ENCODE results near the gene COL1A1. TPM values are rescaled to one million over a fixed set of nuclear protein-coding genes. Genes with fewer than 3 reads are reported as not detected.

The COL1A1 gene
- polyA plus RNA-seq, 1 donor (not counting 4 experiments of a cell fraction or from before 2014, with no cell fraction given): 0.55 TPM

DNA sequence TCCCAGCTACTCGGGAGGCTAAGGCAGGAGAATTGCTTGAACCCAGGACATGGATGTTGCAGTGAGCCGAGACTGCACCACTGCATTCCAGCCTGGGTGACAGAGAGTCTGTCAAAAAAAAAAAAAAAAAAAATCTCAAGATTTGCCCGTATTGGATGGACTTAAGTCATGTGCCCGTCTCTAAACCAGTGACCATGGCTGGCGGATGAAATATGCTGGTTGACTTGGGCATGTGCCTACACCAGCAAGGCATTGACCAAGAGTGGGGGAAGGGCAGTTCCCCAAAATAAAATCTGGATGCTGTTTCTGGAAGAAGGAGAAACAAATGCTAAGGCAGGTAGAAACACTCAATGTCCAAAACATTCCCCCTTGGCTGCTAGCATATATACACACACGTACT lies 21.5 kb upstream of the COL1A1 start:
- no peaks in the 10 kb centered on the region for H4K20me1 ChIP-seq (ENCODE audit: control insufficient read depth, extremely low read depth, insufficient read depth, low read length)
- dilution Hi-C loops (cut with MboI; ENCODE audit: extremely low pct_ligation_motif_present, low sequenced_read_pairs): no loop called here
- H3K79me2 ChIP-seq (ENCODE audit: control insufficient read depth, insufficient read depth, low read length): no peaks in the 10 kb centered on the region
- no peak for FAIRE-seq
- no peaks in the 10 kb centered on the region for H3K36me3 ChIP-seq (ENCODE audit: control insufficient read depth in 2 of 2, extremely low read depth in 1 of 2, insufficient read depth in 2 of 2, low read length in 2 of 2)
- H3K27me3 ChIP-seq (ENCODE audit: control insufficient read depth, extremely low read depth, insufficient read depth, low read length): no peaks in the 10 kb centered on the region
- no peak overlapping the region for H3K9ac ChIP-seq (ENCODE audit: control insufficient read depth, extremely low read depth, insufficient read depth, low read length)
- TF ChIP-seq CTCF (optimal IDR thresholded peaks at IDR 0.05 in 1 of 3, IDR thresholded peaks at IDR 0.05 in 1 of 3, conservative IDR thresholded peaks at IDR 0.05 in 1 of 3; ENCODE audit: extremely low read depth in 1 of 3, insufficient read depth in 2 of 3, low read length in 3 of 3) (no peak), EZH2 (IDR thresholded peaks at IDR 0.05; ENCODE audit: low read length) (no peak)
- H3K4me1 ChIP-seq (ENCODE audit: control insufficient read depth, extremely low read depth, insufficient read depth, low read length): peaks cover 31% of the 10 kb centered on the region
- H2AFZ ChIP-seq (ENCODE audit: control insufficient read depth, low read length): no peak overlapping the region
- no peaks in the 10 kb centered on the region for H3K9me1 ChIP-seq (ENCODE audit: control insufficient read depth, extremely low read depth, insufficient read depth, low read length)
- no peak overlapping the region for H3K4me3 ChIP-seq (ENCODE audit: control insufficient read depth in 2 of 3, extremely low read depth in 1 of 3, insufficient read depth in 2 of 3, low read depth in 1 of 3, low read length in 3 of 3)
- no peak overlapping the region for H3K27ac ChIP-seq (ENCODE audit: control insufficient read depth, insufficient read depth, low read length)
- DNase-seq (ENCODE audit: low read depth, low spot score): no peak
- H3K9me3 ChIP-seq (ENCODE audit: control insufficient read depth, low read depth, low read length): peaks cover 6% of the 10 kb centered on the region
- H3K4me2 ChIP-seq (ENCODE audit: control insufficient read depth, extremely low read depth, insufficient read depth, low read depth, low read length): no peak overlapping the region

- Histone ChIP-seq H3K9me1 (ENCODE audit: control insufficient read depth, extremely low read depth, insufficient read depth, low read length) (no peaks in the 10 kb centered on the region), H2AFZ (ENCODE audit: control insufficient read depth, low read length) (peak overlapping the region; percentile 46), H3K27ac (ENCODE audit: control insufficient read depth, insufficient read depth, low read length) (peak overlapping the region; percentile 38), H3K27me3 (ENCODE audit: control insufficient read depth, extremely low read depth, insufficient read depth, low read length) (no peaks in the 10 kb centered on the region), H3K9me3 (ENCODE audit: control insufficient read depth, low read depth, low read length) (peaks cover 4% of the 10 kb centered on the region), H3K4me1 (ENCODE audit: control insufficient read depth, extremely low read depth, insufficient read depth, low read length) (peaks cover 31% of the 10 kb centered on the region), H4K20me1 (ENCODE audit: control insufficient read depth, extremely low read depth, insufficient read depth, low read length) (no peaks in the 10 kb centered on the region), H3K4me2 (ENCODE audit: control insufficient read depth, extremely low read depth, insufficient read depth, low read depth, low read length) (peak overlapping the region; percentile 67), H3K4me3 (ENCODE audit: control insufficient read depth in 2 of 3, extremely low read depth in 1 of 3, insufficient read depth in 2 of 3, low read depth in 1 of 3, low read length in 3 of 3) (no peak overlapping the region), H3K79me2 (ENCODE audit: control insufficient read depth, insufficient read depth, low read length) (no peaks in the 10 kb centered on the region), H3K9ac (ENCODE audit: control insufficient read depth, extremely low read depth, insufficient read depth, low read length) (peak overlapping the region; percentile 24), H3K36me3 (ENCODE audit: control insufficient read depth in 2 of 2, extremely low read depth in 1 of 2, insufficient read depth in 2 of 2, low read length in 2 of 2) (no peaks in the 10 kb centered on the region)
- peak; percentile 23 for FAIRE-seq
- DNase-seq (ENCODE audit: low read depth, low spot score): no peak
- dilution Hi-C loops (cut with MboI; ENCODE audit: extremely low pct_ligation_motif_present, low sequenced_read_pairs): no loop called here
- TF ChIP-seq EZH2 (IDR thresholded peaks at IDR 0.05; ENCODE audit: low read length): no peak
- no peak for TF ChIP-seq CTCF (optimal IDR thresholded peaks at IDR 0.05 in 1 of 3, IDR thresholded peaks at IDR 0.05 in 1 of 3, conservative IDR thresholded peaks at IDR 0.05 in 1 of 3; ENCODE audit: extremely low read depth in 1 of 3, insufficient read depth in 2 of 3, low read length in 3 of 3)
These were observed 20.6 kb upstream of the COL1A1 start for GRCh38 chr17:50221864-50222545.

All from keratinocyte (primary cell).